ENCODE measurements around the gene AFF3.

GRCh38 chr2:100130595-100131391 is 11.6 kb downstream of the AFF3 start:
- no peak for TF ChIP-seq SP1 (IDR thresholded peaks at IDR 0.05)
- no peak for TF ChIP-seq BHLHE40 (IDR thresholded peaks at IDR 0.05; ENCODE audit: borderline replicate concordance)
- no peak for TF ChIP-seq L3MBTL2 (conservative IDR thresholded peaks at IDR 0.05)
- no peak for TF ChIP-seq FOXM1 (IDR thresholded peaks at IDR 0.05; ENCODE audit: borderline replicate concordance)
- TF ChIP-seq SUZ12 (IDR thresholded peaks at IDR 0.05) = no peak
- no peak for TF ChIP-seq ZNF384 (IDR thresholded peaks at IDR 0.05)
- TF ChIP-seq LEF1 (IDR thresholded peaks at IDR 0.05; ENCODE audit: borderline replicate concordance) = no peak
- no peak for TF ChIP-seq HDGF (IDR thresholded peaks at IDR 0.05; ENCODE audit: borderline replicate concordance)

All from HEK293T (cell line).